ENCODE measurements around the gene ZNF837. TPM values are rescaled to one million over a fixed set of nuclear protein-coding genes. Genes with fewer than 3 reads are reported as not detected.

The ZNF837 gene
- total and polyA plus RNA-seq, 2 of the 4 experiments (the other 2 are of a cell fraction) = 0.54 to 1.2 TPM

DNA sequence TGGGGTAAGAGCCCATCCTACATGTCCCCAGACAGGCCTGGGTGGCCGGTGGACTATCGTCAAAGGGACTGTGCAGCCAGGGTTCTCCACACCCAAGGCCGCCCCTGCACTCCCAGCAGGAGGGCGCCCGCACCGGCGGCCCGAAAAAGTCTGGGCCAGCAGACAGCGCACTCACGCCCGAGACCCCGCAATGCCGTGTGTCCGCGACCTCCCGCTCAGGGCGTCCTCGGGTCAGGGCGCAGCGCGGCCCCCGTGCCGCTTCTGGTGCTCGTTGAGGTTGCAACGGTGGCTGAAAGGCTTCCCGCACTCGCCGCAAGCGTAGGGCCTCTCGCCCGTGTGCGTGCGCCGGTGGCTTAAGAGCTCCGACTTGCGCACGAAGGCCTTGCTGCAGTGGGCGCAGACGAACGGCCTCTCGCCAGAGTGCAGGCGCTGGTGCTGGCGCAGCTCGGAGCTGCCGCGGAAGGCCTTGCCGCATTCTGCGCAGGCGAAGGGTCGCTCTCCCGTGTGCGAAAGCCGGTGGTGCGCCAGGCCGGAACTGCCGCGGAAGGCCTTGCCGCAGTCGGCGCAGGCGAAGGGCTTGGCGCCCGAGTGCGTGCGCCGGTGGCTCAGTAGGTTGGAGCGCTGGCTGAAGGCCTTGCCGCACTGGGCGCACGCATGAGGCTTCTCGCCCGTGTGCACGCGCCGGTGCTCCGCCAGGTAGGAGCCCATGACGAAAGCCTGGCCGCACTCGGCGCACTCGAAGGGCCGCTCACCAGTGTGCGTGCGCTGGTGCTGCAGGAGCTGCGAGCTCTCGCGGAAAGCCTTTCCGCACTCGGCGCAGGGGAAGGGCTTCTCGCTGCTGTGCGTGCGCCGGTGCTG is 24.7 kb downstream of the ZNF837 start:
- H3K9ac ChIP-seq (ENCODE audit: low read depth, low read length) = no peak overlapping the region
- dilution Hi-C loops (cut with HindIII; ENCODE audit: low sequenced_read_pairs, unreplicated experiment) = no loop called here
- TF ChIP-seq CEBPB (IDR thresholded peaks at IDR 0.05; ENCODE audit: low read depth, low read length) (no peak), POLR2A (IDR thresholded peaks at IDR 0.05; ENCODE audit: low read depth, low read length) (no peak), NFE2L2 (IDR thresholded peaks at IDR 0.05; ENCODE audit: low read depth, low read length) (no peak), RCOR1 (IDR thresholded peaks at IDR 0.05; ENCODE audit: insufficient replicate concordance, low read length) (no peak), MAZ (IDR thresholded peaks at IDR 0.05; ENCODE audit: borderline replicate concordance, low read depth, low read length) (no peak), CHD1 (IDR thresholded peaks at IDR 0.05; ENCODE audit: low read depth, low read length) (no peak), BHLHE40 (IDR thresholded peaks at IDR 0.05; ENCODE audit: low read depth, low read length) (no peak)
- no peak overlapping the region for H4K91ac ChIP-seq (ENCODE audit: insufficient read depth, low read depth, low read length)
- peaks cover 4% of the 10 kb centered on the region; the same call in 1 of the 2 replicates for H3K9me1 ChIP-seq (ENCODE audit: insufficient read depth, low read length)
- H3K14ac ChIP-seq (replicated peaks; ENCODE audit: low read depth, low read length) = no peak overlapping the region
- H2BK120ac ChIP-seq (ENCODE audit: low read depth, low read length) = no peak overlapping the region
- peaks cover 8% of the 10 kb centered on the region for H4K20me1 ChIP-seq (ENCODE audit: insufficient read depth, low read length)
- intact Hi-C loops (cut with micrococcal nuclease) = no loop called here
- in situ Hi-C loops (cut with MboI; ENCODE audit: low sequenced_read_pairs) = no loop called here
- H3K4ac ChIP-seq (ENCODE audit: low read depth, low read length) = no peak overlapping the region
- DNase-seq (peak; percentile 43), ATAC-seq (ENCODE audit: low read depth) (peak; percentile 59)
- H4K8ac ChIP-seq (ENCODE audit: low read depth in 2 of 2, low read length in 2 of 2) = no peak overlapping the region
- H3K27me3 ChIP-seq (ENCODE audit: control insufficient read depth, insufficient read depth, low read length) = peaks cover 10% of the 10 kb centered on the region
- H3K4me3 ChIP-seq (ENCODE audit: insufficient read depth, low read depth, low read length) = peak overlapping the region; percentile 23
- H3K36me3 ChIP-seq (ENCODE audit: control insufficient read depth, insufficient read depth, low read length) = peaks cover 7% of the 10 kb centered on the region; the same call in 1 of the 2 replicates
- CTCF ChIA-PET = no interaction called here
- H2BK5ac ChIP-seq (ENCODE audit: low read depth, low read length, poor library complexity, severe bottlenecking) = no peak overlapping the region
- H3K4me1 ChIP-seq (ENCODE audit: control insufficient read depth, insufficient read depth, low read length) = peaks cover 7% of the 10 kb centered on the region; the same call in 1 of the 2 replicates
- no peak overlapping the region for H3K23ac ChIP-seq (ENCODE audit: low read depth, low read length)
- H3K56ac ChIP-seq (ENCODE audit: extremely low read depth, insufficient read depth, low read length) = no peak overlapping the region
- POLR2A ChIA-PET (ENCODE audit: unreplicated experiment) = no interaction called here
- no peak overlapping the region for H2BK15ac ChIP-seq (ENCODE audit: low read depth, low read length)
- WGBS, 2 experiments (ENCODE audit: extremely low coverage in 2 of 2, insufficient read length in 1 of 2) = 17% methylated on average over 75 of the region's 94 CpGs; no CpG with 5 or more reads in 1 of the 2 experiments
- H3K18ac ChIP-seq (ENCODE audit: low read depth, low read length) = no peak overlapping the region
- peaks cover 0 to 14% of the 10 kb centered on the region in 2 experiments; a peak in 3 of 4 replicates for H3K79me1 ChIP-seq (ENCODE audit: low read depth in 1 of 2, low read length in 2 of 2)
- H3K9me3 ChIP-seq (ENCODE audit: control insufficient read depth, insufficient read depth, low read length) = no peaks in the 10 kb centered on the region
- H3K4me2 ChIP-seq (ENCODE audit: low read depth, low read length) = peak overlapping the region; percentile 86
- no TSS peak for BruUV-seq (replicated peaks)
- H2AFZ ChIP-seq (replicated peaks; ENCODE audit: low read length, poor library complexity) = peak overlapping the region; percentile 76
- H4K5ac ChIP-seq (ENCODE audit: low read depth, low read length) = no peak overlapping the region
- H2BK20ac ChIP-seq (ENCODE audit: low read depth, low read length) = no peak overlapping the region
- no peak overlapping the region for H2AK9ac ChIP-seq (replicated peaks; ENCODE audit: low read depth, low read length, poor library complexity)
- H3K27ac ChIP-seq (ENCODE audit: insufficient read depth, low read length) = no peak overlapping the region
- H2AK5ac ChIP-seq (ENCODE audit: low read depth, low read length) = no peak overlapping the region

All from IMR-90 (cell line).